Measurements from ENCODE around the gene RNU5D-1.

GRCh38 chr1:44723496-44724295 lies 7.3 kb downstream of the RNU5D-1 start:
- no peak for TF ChIP-seq POLR2AphosphoS5 (IDR thresholded peaks at IDR 0.05; ENCODE audit: low read depth, low read length)
- TF ChIP-seq TAF1 (IDR thresholded peaks at IDR 0.05; ENCODE audit: borderline replicate concordance, low read depth, low read length), result no peak
- TF ChIP-seq POLR2A (IDR thresholded peaks at IDR 0.05; ENCODE audit: low read depth, low read length), result no peak
